OCI-LY3 (cell line): ENCODE data around the gene NDUFS8.

Source experiments
- H2AFZ ChIP-seq: fragments of 200-600, 300-600 bp; shearing (Covaris generic); 2 replicates; pipeline ENCODE4 v1.6.0; 2014; ENCODE audit warnings: antibody characterized with exemption, low read depth, low read length
- H3K27ac ChIP-seq: fragments of 200-600, 300-600 bp; sonication (generic); 2 replicates; pipeline ENCODE4 v1.5.1; 2014; ENCODE audit warnings: mild to moderate bottlenecking, low read length, moderate library complexity, mixed read lengths
- H3K27me3 ChIP-seq: fragments of 200-600, 300-600 bp; sonication (generic); 2 replicates; pipeline ENCODE4 v1.6.1; 2014; ENCODE audit warnings: low read depth, low read length, mixed read lengths
- H3K36me3 ChIP-seq: fragments of 200-600, 300-600 bp; sonication (generic); replicated peaks from 2 replicates; pipeline ENCODE3; 2014; ENCODE audit warnings: low read depth, low read length, mixed read lengths
- H3K4me1 ChIP-seq: fragments of 300-600, 200-600 bp; sonication (generic); 2 replicates; pipeline ENCODE4 v1.6.1; 2014; ENCODE audit warnings: low read length, mixed read lengths
- H3K4me2 ChIP-seq: fragments of 200-600, 300-600 bp; sonication (generic); 2 replicates; pipeline ENCODE4 v1.6.1; 2014; ENCODE audit warnings: low read length, mixed read lengths
- H3K4me3 ChIP-seq: fragments of 300-600, 200-600 bp; sonication (generic); 2 replicates; pipeline ENCODE4 v1.5.1; 2014; ENCODE audit warnings: antibody characterized with exemption, mild to moderate bottlenecking, low read length, moderate library complexity
- H3K79me2 ChIP-seq: fragments of 300-600, 200-600 bp; shearing (Covaris generic); 2 replicates; pipeline ENCODE4 v1.6.1; 2014; ENCODE audit warnings: mild to moderate bottlenecking, low read length, mixed read lengths
- H3K9ac ChIP-seq: fragments of 300-600, 200-600 bp; shearing (Covaris generic); 2 replicates; pipeline ENCODE4 v1.6.0; 2014; ENCODE audit warnings: mild to moderate bottlenecking, low read length, moderate library complexity
- H3K9me3 ChIP-seq: fragments of 200-600, 300-600 bp; shearing (Covaris generic); 2 replicates; pipeline ENCODE4 v1.6.1; 2014; ENCODE audit warnings: low read length, mixed read lengths; ENCODE audit not compliant: insufficient read depth
- H4K20me1 ChIP-seq: fragments of 200-600, 300-600 bp; sonication (generic); 2 replicates; pipeline ENCODE4 v1.6.1; 2016; ENCODE audit warnings: low read length, mixed read lengths; ENCODE audit not compliant: insufficient read depth
- EZH2phosphoT487 ChIP-seq: fragments of 200-600 bp; shearing (Covaris generic); IDR thresholded peaks from 2 replicates; pipeline ENCODE4 v1.6.1; 2018; ENCODE audit warnings: antibody characterized with exemption, mixed run types, low read depth
- TF ChIP-seq, protein P1 (sequence below): fragments of 200-600, 300-600 bp; sonication (generic); IDR thresholded peaks from 2 replicates; pipeline ENCODE4 v1.5.1; 2014; ENCODE audit warnings: antibody characterized with exemption, low read length, low read depth

Gene NDUFS8

GRCh38 chr11:68032997-68033707 is 2.7 kb downstream of the NDUFS8 start:
- Histone ChIP-seq H3K9ac (no peak overlapping the region), H4K20me1 (no peaks in the 10 kb centered on the region), H3K4me1 (peaks cover 19% of the 10 kb centered on the region), H3K4me2 (no peak overlapping the region), H3K79me2 (peaks cover 27% of the 10 kb centered on the region), H3K4me3 (no peak overlapping the region), H3K9me3 (no peaks in the 10 kb centered on the region), H3K36me3 (peaks cover 11% of the 10 kb centered on the region), H3K27ac (no peak overlapping the region), H3K27me3 (no peaks in the 10 kb centered on the region), H2AFZ (no peak overlapping the region)
- TF ChIP-seq EZH2phosphoT487, result no peak
- TF ChIP-seq, protein P1, sequence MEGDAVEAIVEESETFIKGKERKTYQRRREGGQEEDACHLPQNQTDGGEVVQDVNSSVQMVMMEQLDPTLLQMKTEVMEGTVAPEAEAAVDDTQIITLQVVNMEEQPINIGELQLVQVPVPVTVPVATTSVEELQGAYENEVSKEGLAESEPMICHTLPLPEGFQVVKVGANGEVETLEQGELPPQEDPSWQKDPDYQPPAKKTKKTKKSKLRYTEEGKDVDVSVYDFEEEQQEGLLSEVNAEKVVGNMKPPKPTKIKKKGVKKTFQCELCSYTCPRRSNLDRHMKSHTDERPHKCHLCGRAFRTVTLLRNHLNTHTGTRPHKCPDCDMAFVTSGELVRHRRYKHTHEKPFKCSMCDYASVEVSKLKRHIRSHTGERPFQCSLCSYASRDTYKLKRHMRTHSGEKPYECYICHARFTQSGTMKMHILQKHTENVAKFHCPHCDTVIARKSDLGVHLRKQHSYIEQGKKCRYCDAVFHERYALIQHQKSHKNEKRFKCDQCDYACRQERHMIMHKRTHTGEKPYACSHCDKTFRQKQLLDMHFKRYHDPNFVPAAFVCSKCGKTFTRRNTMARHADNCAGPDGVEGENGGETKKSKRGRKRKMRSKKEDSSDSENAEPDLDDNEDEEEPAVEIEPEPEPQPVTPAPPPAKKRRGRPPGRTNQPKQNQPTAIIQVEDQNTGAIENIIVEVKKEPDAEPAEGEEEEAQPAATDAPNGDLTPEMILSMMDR, result no peak

- Histone ChIP-seq H2AFZ (no peak overlapping the region), H3K27me3 (no peaks in the 10 kb centered on the region), H3K4me3 (no peak overlapping the region), H3K27ac (no peak overlapping the region), H3K4me2 (no peak overlapping the region), H3K79me2 (peaks cover 27% of the 10 kb centered on the region), H3K9ac (no peak overlapping the region), H4K20me1 (no peaks in the 10 kb centered on the region), H3K9me3 (no peaks in the 10 kb centered on the region), H3K36me3 (peaks cover 11% of the 10 kb centered on the region), H3K4me1 (peaks cover 23% of the 10 kb centered on the region)
- TF ChIP-seq EZH2phosphoT487, result no peak
- TF ChIP-seq, protein P1, result no peak
Measured at GRCh38 chr11:68033708-68034045, 3.2 kb downstream of the NDUFS8 start.

DNA sequence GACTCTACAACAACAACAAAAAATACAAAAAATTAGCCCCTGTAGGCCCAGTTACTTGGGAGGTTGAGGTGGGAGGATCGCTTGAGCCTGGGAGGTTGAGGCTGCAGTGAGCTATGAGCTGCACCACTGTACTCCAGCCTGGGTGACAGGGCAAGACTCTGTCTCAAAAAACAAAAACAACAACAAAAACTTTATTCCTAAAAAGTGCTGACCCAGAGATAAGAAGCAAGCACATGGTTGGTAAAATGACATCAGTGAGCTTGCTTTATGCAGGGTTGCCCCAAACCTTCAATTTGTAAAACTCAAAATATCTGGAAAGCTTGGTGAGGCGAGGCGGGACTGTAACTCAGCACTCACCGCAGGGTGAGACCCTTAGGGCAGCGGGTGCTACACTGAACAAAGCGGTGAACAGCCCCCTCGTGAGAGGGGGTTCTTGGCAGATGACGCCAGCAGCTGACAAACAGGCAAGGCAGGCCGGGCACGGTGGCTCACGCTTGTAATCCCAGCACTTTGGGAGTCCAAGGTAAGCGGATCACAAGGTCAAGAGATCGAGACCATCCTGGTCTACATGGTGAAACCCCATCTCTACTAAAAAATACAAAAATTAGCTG is 4.9 kb downstream of the NDUFS8 start:
- no peak overlapping the region for H2AFZ ChIP-seq
- peaks cover 40% of the 10 kb centered on the region for H3K79me2 ChIP-seq
- no peaks in the 10 kb centered on the region for H3K9me3 ChIP-seq
- H3K4me3 ChIP-seq, result no peak overlapping the region
- no peaks in the 10 kb centered on the region for H4K20me1 ChIP-seq
- H3K36me3 ChIP-seq, result peaks cover 11% of the 10 kb centered on the region
- peaks cover 22% of the 10 kb centered on the region for H3K4me1 ChIP-seq
- no peak overlapping the region for H3K9ac ChIP-seq
- no peak overlapping the region for H3K27ac ChIP-seq
- TF ChIP-seq, protein P1, result no peak
- TF ChIP-seq EZH2phosphoT487, result no peak
- H3K4me2 ChIP-seq, result no peak overlapping the region
- no peaks in the 10 kb centered on the region for H3K27me3 ChIP-seq

- TF ChIP-seq, protein P1, result no peak
- TF ChIP-seq EZH2phosphoT487, result no peak
- H3K79me2 ChIP-seq, result peaks cover 42% of the 10 kb centered on the region
- no peak overlapping the region for H3K4me3 ChIP-seq
- H3K27ac ChIP-seq, result no peak overlapping the region
- no peaks in the 10 kb centered on the region; the same call in 1 of the 2 replicates for H4K20me1 ChIP-seq
- no peaks in the 10 kb centered on the region for H3K27me3 ChIP-seq
- H2AFZ ChIP-seq, result no peak overlapping the region
- peaks cover 28% of the 10 kb centered on the region for H3K4me1 ChIP-seq
- peaks cover 14% of the 10 kb centered on the region for H3K36me3 ChIP-seq
- H3K9me3 ChIP-seq, result no peaks in the 10 kb centered on the region
- no peak overlapping the region for H3K4me2 ChIP-seq
- H3K9ac ChIP-seq, result no peak overlapping the region
Measured at GRCh38 chr11:68036141-68036716, 5.7 kb downstream of the NDUFS8 start.
